KMS-11 (cell line): Measurements from ENCODE around the gene TRAF1.

ENCODE experiments used
- H2AFZ ChIP-seq: fragments of 200-600 bp; sonication (generic); 2 replicates; pipeline ENCODE4 v1.6.1; 2016; ENCODE audit warnings: antibody characterized with exemption, mixed run types, low read depth
- H3K27ac ChIP-seq: fragments of 200-600 bp; sonication (generic); 2 replicates; pipeline ENCODE4 v1.6.1; 2016; ENCODE audit warnings: mild to moderate bottlenecking, mixed run types
- H3K27me3 ChIP-seq: fragments of 200-600 bp; sonication (generic); 2 replicates; pipeline ENCODE4 v1.6.1; 2017; ENCODE audit warnings: mild to moderate bottlenecking, low read depth, mixed run types, moderate library complexity; ENCODE audit not compliant: insufficient read depth
- H3K36me3 ChIP-seq: fragments of 200-600 bp; sonication (generic); 2 replicates; pipeline ENCODE4 v1.6.1; 2017; ENCODE audit warnings: mild to moderate bottlenecking, mixed run types; ENCODE audit not compliant: insufficient read depth
- H3K4me1 ChIP-seq: fragments of 200-600 bp; sonication (generic); 2 replicates; pipeline ENCODE4 v1.6.1; 2016; ENCODE audit warnings: mild to moderate bottlenecking, low read depth, mixed run types; ENCODE audit not compliant: poor library complexity, severe bottlenecking
- H3K4me2 ChIP-seq: fragments of 200-600 bp; sonication (generic); 2 replicates; pipeline ENCODE4 v1.7.0; 2016; ENCODE audit warnings: mild to moderate bottlenecking, mixed run types
- H3K4me3 ChIP-seq: fragments of 200-600 bp; sonication (generic); IDR thresholded peaks from 2 replicates; pipeline ENCODE4 v1.6.1; 2017; ENCODE audit warnings: low read depth, low read length, mixed read lengths; ENCODE audit not compliant: insufficient read depth
- H3K79me2 ChIP-seq: fragments of 200-600 bp; sonication (generic); 2 replicates; pipeline ENCODE4 v1.6.1; 2016; ENCODE audit warnings: low read depth, mixed run types; ENCODE audit not compliant: insufficient read depth
- H3K9ac ChIP-seq: fragments of 200-600 bp; sonication (generic); 2 replicates; pipeline ENCODE4 v1.6.1; 2016; ENCODE audit warnings: mild to moderate bottlenecking, mixed run types
- H4K20me1 ChIP-seq: fragments of 200-600 bp; sonication (generic); 2 replicates; pipeline ENCODE4 v1.6.1; 2016; ENCODE audit warnings: mild to moderate bottlenecking, mixed run types; ENCODE audit not compliant: insufficient read depth
- TF ChIP-seq, protein P1 (sequence below): fragments of 200-600 bp; sonication (generic); conservative IDR thresholded peaks from 2 replicates; pipeline ENCODE4 v1.6.1; 2017; ENCODE audit warnings: low read depth, mild to moderate bottlenecking, antibody characterized with exemption, low read length, moderate library complexity, mixed read lengths

The TRAF1 gene

DNA sequence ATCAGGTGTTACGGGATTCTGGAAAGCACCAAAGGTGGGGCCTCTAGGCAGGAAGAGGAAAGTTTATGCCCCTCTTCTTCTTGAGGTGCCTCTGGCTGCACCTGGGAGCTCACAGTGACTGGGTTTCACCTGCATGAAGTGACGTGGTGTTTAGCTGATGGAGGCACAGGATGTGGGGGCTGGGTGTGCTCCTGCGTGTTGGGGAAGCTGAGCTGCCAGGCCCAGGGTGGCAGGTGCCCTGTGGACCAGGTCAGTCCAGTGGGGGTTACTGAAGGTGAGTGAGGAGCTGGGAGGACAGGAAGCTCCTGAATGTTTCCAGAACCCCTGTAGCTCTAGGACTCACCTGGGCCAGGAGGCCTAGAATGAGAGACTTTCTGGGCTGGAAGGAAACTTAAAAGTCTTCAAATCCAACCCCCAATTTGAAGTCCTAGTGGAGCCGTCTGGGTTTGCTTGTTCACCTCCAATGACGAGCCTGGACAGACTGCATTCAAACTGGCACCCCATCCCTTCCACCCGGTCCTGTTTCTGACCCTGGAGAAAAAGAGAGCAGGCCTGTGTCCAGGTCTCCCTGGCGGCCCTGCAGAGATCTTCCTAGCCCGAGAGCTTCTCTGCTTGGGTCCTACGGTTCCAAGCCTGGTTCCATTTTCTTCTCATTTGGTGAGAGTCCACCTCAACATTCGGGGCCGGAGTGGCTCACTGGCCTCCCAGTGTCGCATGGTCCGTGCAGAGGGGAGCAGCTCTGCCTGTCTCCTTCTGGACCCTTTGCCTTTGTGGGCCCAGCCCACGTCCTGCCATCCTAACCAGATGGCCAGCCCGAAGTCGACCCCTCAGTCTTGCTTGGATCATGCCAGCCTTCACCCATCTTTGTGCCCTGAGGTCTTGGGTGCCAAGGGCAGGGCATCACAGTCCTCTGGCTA, 22.3 kb downstream of the TRAF1 start:
- Histone ChIP-seq H3K36me3 (no peaks in the 10 kb centered on the region), H3K79me2 (no peaks in the 10 kb centered on the region), H3K27me3 (no peaks in the 10 kb centered on the region), H4K20me1 (no peaks in the 10 kb centered on the region), H3K4me2 (no peak overlapping the region), H3K4me3 (no peak overlapping the region), H3K9ac (no peak overlapping the region), H2AFZ (no peak overlapping the region), H3K27ac (no peak overlapping the region), H3K4me1 (peaks cover 12% of the 10 kb centered on the region)
- TF ChIP-seq, protein P1, sequence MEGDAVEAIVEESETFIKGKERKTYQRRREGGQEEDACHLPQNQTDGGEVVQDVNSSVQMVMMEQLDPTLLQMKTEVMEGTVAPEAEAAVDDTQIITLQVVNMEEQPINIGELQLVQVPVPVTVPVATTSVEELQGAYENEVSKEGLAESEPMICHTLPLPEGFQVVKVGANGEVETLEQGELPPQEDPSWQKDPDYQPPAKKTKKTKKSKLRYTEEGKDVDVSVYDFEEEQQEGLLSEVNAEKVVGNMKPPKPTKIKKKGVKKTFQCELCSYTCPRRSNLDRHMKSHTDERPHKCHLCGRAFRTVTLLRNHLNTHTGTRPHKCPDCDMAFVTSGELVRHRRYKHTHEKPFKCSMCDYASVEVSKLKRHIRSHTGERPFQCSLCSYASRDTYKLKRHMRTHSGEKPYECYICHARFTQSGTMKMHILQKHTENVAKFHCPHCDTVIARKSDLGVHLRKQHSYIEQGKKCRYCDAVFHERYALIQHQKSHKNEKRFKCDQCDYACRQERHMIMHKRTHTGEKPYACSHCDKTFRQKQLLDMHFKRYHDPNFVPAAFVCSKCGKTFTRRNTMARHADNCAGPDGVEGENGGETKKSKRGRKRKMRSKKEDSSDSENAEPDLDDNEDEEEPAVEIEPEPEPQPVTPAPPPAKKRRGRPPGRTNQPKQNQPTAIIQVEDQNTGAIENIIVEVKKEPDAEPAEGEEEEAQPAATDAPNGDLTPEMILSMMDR: no peak

DNA sequence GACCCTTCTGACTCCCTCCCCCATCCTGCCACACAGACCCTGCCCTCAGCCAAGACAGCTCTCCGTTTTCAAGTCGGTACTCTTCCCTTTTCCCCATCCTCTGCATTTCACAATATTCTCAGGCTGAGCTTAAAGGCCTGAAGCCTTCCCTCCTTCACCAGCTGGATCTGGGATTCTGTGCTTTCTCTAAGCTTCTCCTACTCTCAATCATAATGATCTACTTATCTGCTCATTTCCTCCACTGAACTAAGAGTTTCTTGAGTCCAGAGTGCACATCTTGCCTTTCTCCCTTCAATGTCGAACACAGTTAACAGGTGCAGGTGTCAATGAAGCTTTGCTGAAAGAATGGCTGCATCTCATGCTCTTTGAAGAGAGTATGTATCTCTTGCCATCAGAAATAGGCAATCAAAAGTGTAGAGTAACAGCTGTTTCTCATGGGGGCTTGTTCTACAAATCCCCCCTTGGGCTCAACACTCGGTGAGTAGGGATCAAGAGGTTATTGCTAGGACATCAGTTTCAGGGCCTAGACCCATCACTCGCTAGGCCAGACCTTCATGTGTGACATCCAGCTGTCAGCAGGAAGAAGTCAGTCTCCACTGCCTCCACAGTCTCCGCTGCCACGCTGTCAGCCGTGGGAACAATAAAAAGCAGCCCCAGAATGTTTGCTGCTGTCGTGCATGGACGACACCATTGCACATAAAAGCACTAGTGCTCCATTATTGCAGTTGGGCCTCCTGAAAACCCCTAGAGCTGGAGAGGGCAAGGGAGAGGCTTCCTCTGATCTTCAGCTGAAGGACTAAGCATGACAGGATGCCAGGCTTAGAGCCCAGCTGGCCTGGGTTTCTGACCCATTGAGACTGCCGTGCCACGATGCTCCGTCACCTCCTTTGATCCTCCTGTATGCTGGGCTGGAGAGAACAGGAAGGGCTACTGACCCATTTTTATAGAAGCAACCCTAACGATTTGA, 23.7 kb downstream of the TRAF1 start:
- Histone ChIP-seq H3K36me3 (no peaks in the 10 kb centered on the region), H3K79me2 (no peaks in the 10 kb centered on the region), H3K9ac (no peak overlapping the region), H4K20me1 (no peaks in the 10 kb centered on the region), H3K27me3 (no peaks in the 10 kb centered on the region), H2AFZ (no peak overlapping the region), H3K4me1 (peaks cover 22% of the 10 kb centered on the region), H3K27ac (no peak overlapping the region), H3K4me3 (no peak overlapping the region), H3K4me2 (no peak overlapping the region)
- TF ChIP-seq, protein P1: no peak

DNA sequence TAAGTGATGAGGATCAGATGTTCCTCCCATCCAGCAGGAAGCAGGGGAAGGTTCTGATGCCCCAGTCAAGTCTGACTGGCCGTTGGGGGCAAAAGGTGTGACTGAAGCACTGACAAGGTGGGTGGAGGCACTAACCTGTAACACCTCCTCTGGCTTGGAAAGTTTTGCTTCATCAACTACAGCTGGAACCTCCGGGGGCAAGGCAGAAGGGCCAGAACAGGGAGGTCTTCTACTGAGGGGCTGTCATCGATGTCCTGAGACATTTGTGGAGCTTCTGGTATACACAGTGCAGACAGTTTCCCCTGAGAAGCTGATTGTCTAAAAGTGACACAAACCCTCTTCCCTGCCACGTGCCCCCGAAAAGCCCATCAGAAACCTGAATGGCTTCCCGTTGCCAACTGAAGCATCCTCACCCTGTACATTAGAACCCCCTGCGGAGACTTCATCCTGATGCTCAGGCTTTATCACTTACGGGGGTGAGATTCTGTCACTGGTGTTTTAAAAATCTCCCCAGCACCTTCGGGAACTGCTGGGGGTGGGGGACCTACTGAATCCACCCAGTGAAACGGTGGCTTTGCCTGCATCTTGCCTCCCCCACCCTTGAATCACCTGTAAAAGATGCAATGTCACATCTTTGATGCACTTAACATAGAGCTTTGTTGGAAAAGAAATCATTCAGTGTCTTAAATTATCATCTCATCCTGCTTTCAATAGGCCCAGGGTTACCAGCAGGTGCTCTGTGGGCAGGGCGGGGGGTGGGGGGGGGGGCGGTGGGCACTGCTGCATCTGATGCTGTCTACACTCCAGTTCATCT, 24.6 kb downstream of the TRAF1 start:
- no peak overlapping the region for H3K9ac ChIP-seq
- no peak overlapping the region for H2AFZ ChIP-seq
- peaks cover 31% of the 10 kb centered on the region for H3K4me1 ChIP-seq
- no peaks in the 10 kb centered on the region for H3K36me3 ChIP-seq
- TF ChIP-seq, protein P1: no peak
- no peaks in the 10 kb centered on the region for H3K27me3 ChIP-seq
- H4K20me1 ChIP-seq: no peaks in the 10 kb centered on the region
- H3K27ac ChIP-seq: no peak overlapping the region
- H3K4me3 ChIP-seq: no peak overlapping the region
- H3K79me2 ChIP-seq: no peaks in the 10 kb centered on the region
- H3K4me2 ChIP-seq: no peak overlapping the region

DNA sequence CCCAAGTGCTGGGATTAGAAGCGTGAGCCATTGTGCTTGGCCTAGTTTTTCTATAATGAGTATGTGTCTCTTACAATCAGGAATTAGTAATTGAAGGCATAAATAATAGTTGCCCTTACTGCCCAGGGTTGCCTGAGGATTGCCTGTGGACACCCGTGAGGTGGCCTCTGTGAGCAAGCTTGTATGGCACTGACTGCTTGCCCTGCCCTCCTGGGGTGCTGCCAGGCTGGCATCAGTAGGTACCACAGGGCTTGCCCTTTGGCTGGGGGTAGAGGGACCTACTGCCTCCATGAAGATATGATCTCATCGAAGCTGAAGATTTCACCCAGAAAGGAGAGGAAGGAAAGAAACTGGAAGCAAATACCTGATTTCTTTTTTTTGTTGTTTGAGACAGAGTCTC, 25.8 kb downstream of the TRAF1 start:
- Histone ChIP-seq H3K36me3 (no peaks in the 10 kb centered on the region), H3K4me1 (peaks cover 39% of the 10 kb centered on the region), H2AFZ (no peak overlapping the region), H3K27ac (no peak overlapping the region), H3K4me2 (no peak overlapping the region), H3K4me3 (no peak overlapping the region), H4K20me1 (no peaks in the 10 kb centered on the region), H3K79me2 (no peaks in the 10 kb centered on the region), H3K9ac (no peak overlapping the region), H3K27me3 (no peaks in the 10 kb centered on the region)
- TF ChIP-seq, protein P1: no peak
